GM18526 (cell line): ENCODE measurements around the gene CDC14A.

Experiments used
- POLR2A ChIP-seq: IDR thresholded peaks from 3 replicates; pipeline ENCODE4 v1.6.1; 2011; ENCODE audit not compliant: insufficient read length; ENCODE audit errors: extremely low read depth

The CDC14A gene

DNA sequence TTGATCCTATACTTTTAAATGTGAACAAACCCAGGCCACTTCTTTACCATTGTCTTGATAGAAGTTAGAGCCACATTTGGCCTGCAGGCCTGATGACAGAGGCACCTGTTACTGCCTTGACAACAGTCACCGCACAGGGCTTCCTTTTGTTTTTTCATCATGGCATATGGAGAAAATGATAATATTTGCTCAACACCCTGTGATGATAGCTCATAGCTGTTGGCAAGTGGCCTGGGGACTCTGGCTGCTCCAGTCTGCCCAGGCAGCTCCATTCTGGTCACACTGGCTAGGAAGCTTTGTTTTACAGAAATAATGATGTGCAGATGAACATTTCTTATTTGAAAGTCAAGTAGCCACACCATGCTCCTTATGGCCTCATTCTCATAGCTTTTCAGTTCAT, 96.1 kb downstream of the CDC14A start:
- no peak for TF ChIP-seq POLR2A

DNA sequence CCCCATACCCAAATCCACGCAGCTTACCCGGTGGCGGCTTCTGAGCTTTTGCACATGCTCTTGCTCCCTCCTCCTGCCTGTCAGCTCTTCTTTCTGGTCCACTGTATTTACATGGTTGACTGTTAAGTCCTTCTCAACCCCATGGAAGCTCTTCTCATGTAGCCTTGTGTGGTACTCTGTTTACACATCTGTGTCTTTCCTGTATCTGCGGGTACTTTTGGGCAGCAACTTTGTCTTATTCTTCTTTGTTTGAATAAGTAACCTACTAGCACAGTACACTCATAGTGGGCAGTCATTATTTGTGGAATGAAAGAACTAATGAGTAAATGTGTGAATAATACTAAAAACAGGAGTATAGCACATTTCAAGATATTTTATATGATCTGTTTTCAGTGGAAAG, 97.2 kb downstream of the CDC14A start:
- no peak for TF ChIP-seq POLR2A

DNA sequence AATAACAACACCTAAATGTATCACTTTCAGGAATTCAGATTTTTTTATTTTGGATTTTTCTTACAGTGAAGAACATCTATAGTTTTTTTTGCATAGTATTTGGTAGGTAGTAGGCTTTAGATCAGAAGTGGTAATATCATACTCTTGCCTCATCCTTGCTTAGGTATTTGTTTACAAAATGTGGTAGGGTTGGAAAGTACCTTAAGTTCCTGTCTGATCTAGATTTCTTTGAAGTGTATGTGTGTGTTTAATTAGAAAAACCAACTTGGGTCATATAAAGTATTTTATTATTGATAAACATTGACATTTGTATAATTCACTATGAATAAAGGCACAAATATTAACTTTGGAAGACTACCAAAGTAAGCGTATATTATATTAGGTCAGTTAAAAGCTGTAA, 100.3 kb downstream of the CDC14A start:
- no peak for TF ChIP-seq POLR2A

DNA sequence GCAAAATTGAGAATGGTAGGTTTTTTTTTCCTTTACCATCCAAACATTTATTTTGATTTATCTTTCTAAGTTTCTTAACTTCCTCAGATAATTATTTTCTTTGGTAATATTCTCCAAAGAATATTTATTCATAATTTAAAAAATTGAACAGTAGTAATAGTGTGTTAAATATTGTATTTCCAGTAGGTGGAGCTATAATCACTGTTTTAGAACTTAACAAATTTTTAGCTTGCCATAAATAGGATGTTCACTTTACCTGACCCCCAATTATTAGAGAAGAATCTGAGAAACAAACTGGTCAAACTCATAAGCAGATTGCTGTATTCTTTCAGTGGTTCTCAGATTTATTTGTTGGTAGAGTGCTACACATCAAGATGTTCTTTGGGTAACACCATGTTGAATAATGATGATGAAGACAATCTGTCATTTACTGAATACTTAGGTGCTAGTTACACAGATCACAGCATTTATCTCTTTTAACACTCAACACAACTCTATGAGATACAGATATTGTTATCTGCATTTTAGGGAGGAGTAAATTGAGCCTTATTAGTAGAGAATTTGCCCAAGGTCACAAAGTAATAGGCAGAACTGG, 103.3 kb downstream of the CDC14A start:
- TF ChIP-seq POLR2A, result no peak

DNA sequence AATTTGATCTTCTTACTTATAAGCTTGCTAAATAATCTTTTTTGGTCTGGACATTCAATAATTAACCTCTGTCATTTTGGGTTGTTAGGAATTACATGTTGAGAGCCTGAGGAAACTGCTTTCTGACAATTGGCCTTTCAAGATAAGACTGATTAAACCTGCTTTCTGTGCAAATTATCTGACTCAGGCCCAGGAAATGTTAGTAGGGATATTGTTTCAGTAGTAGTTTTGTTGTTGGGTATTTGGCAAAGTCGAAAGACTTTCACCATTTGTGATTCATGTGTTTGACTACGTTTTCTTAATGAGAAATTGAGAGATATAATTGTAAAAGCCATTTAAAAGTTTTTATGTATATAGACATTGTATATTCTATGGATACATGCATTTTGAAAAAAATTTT, 104.6 kb downstream of the CDC14A start:
- no peak for TF ChIP-seq POLR2A

DNA sequence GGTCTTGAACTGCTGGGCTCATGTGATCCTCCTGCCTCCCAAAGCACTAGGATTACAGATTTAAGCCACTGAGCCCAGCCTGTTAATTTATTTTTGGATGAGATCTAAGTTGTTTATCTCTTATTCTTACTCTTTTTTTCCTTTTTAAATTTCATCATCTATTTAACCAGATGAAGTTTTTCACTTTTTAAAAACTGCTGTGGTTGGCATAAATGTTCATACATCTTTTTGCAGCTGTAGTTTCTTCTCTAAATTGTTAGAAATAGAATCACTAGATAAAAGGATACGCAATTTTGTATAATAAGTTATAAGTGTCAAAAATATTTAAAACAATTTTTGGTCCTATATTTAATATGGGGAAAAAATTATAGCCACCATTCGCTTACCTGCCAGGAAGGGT, 105.4 kb downstream of the CDC14A start:
- no peak for TF ChIP-seq POLR2A

DNA sequence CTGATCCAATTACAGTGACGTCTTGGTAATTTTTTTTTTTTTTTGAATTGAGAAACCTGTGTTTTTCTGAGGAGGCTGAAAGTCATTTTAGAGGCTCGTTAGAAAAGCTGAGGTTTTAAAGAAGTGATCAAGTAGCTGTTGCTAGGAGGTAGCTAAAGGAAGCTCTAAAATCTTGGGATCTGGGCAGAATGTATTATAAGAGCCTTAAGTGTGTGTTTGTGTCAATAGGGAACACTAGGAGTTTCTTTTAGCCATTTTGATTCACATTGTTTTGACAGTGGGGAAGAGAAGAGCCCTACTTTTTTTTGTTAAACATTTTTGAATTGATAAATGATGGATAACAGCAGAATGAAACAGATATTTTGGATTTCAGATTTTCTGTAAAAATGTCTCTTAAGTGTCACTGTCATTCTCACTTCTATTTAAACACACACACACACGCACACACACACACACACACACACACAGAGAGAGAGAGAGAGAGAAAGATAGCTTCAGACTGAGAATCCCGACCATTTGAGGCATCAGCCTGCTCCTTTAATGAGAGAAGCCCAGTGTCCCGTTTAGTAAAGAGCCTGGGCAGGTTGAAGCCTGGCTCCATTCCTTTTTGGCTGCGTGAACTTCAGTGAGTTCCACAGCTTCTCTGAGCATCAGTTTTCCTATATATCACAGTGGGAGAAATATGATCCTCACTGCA, 106.5 kb downstream of the CDC14A start:
- TF ChIP-seq POLR2A, result no peak

DNA sequence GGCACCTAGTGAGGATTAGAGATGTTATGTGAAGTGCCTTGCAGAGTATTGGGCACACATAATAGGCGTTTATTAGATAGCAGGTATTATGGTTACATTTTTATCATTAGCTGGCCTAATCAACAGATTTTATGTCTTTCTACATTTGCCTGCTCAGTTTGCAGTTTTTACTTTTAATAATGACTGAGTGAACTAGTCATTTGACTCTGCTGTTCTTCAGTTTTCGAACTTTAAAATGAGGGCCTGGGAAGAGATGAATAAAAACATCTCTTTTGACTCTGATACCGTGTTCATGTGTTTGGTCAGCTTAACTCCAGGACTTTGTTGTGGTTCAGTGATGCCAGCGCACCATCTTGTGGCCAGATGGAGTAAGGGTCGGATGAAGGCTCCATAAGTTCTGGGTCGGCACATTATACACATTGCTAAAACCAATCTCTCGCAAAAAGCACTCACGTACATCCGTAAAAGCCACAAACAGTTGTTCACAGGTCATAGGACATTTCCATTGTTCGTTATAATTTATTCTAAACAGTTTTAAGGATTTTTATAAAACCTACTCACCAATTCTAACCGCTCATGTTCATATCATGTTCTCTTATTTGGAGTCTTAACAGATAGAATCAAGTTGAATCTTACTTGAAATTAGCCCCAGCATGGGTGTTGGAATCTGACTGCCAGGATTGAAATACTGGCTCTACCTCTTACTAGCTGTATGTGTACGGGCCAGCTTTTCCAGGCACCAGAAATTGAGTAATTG, 107.2 kb downstream of the CDC14A start:
- TF ChIP-seq POLR2A, result no peak

DNA sequence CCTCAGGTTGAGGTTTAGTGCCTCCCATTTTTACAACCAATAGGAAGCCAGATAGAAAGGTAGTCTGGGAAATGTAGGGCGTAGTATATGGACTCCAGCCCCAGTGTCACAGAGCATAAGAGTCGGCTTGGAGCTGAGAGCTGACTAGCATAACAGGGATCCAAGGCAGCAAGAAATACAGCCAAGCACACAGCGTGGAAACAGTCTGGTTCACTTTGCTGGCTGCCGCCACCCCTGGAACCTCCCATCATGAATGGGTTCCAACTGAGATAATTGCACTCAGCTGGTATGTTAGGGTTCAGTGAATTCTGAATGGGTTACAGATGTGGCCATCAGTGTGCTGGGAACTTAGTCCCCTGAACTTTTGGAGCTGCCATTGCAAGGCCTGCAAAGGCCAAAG, 108.9 kb downstream of the CDC14A start:
- TF ChIP-seq POLR2A, result no peak

DNA sequence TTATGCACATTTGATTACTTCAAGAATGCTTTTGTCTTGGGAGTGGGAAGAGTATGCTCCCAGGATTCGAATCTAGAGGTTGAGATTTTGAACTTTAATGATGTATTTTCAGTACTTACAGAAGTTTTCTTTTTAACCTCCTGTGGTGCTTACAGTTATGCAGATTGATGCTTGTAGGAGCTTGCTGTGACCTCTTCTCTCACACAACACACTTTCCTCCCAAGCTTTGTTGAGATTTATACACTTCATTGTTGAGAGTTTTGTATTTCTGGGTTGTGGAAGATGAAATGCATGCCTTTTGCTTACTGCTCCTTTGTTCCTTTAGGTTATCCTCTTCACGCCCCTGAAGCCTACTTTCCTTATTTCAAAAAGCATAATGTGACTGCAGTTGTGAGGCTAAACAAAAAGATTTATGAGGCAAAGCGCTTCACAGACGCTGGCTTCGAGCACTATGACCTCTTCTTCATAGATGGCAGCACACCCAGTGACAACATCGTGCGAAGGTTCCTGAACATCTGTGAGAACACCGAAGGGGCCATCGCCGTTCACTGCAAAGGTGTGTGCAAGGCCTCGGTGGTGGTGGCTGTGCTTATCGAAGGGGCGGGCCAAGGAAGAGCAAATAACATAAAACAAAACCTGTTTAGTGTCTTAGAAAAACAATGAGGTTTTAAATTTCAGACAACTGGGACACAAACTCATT, 110.2 kb downstream of the CDC14A start:
- no peak for TF ChIP-seq POLR2A

DNA sequence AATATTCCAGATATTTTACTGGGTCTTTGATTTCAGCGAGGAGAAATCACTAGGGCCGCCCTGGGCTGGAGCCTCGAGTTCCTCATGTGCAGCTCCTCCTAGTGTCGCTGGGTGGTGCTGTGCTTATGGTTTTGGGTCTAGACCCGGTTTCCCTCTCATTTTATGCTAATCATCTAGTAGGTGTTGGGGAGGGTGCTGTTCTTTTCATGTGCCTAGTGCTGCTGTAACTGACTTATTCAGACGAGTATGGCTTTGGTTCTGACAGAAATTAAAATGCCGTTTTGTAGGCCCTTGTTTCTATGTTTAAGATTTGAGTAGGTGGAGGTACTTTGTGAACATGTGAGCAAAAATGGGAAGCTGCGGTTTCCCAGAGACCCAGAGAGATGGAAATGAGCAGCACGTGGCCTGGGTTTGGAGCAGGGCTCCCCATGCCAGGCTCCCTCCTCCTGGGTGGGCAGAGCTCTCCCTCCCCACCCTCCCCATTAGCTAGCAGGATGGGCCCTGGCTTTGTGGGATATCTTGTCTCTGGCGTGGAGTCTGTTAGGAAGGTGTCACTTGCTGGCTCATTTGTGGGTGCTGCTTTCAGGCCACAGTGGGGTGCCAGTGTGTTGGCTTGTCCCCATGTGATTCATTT, 111.6 kb downstream of the CDC14A start:
- no peak for TF ChIP-seq POLR2A

DNA sequence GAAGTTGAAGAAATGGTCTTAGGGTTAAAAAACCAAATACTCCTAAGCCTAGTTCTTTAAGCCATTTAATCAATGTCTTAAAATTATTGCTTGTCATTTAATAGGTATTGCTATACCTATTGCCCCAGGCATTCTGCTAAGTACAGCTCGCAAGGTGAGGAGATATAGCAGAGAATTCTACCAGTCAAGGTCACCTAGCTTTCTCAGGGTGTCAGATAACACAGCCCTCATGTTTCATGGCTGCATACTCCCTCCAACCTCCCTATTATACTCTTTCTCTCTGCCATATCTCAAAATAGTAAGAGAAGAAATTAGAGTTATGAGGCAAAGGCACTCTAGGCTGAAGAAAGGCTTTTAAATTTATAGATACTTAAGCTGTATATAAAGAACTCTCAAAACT, 117.3 kb downstream of the CDC14A start:
- TF ChIP-seq POLR2A, result no peak

DNA sequence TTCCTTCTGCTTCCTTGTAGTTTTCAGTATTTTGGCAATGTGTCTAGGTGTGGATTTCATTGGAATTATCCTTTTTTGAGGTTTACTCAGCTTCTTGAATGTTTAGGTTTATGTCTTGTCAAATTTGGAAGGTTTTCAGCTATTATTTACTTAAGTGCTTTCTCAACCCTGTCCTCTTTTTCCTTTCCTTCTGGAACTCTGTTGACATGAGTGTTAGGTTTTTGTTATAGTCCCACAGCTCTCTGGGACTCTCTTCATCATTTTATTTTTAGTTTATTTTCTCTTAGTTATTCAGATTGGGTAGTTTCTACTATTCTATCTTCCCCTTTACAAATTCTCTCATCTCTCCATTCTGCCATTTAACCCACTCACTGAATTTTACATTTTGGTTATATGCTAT, 122.5 kb downstream of the CDC14A start:
- TF ChIP-seq POLR2A, result no peak

DNA sequence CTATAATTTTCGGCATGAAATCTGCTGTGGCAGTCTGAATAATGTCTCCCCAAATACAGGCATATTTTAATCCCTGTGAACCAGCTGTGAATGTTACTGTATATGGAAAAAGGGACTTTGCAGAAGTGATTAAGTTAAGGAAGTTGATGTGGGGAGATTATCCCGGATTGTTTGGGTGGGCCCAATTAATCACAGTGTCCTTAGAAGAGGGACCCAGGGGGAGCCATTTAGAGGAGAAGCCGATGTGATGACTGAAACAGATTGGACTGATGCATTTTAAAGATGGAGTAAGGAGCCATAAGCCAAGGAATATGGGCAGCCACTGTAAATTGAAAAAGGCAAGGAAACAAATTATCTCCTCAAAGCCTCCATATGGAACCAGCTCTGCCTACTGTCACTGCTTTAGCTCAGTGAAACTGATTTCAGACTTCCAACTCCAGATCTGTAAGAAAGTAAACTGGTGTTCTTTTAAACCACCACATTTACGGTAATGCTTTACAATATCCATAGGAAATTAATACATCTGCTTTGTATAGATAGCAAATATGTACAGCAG, 124.5 kb downstream of the CDC14A start:
- TF ChIP-seq POLR2A, result no peak

DNA sequence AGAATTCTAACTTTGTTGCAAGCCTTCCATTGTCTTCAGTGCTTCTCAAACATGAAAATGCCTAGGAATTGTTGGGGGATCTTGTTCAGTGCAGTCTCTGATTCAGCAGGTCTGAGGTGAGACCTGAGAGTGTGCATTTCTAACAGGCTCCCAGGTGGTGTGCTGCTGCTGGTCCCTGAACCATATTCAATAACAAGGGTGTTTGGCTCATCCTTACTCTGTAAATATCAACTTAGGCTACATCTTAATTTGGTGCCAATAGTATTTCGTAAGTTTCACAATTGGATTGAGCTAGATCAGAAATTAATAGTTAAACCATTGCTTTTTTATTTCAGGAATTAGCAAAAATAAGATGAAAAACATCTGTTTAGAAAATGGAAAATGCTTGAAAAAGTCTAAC, 126.5 kb downstream of the CDC14A start:
- TF ChIP-seq POLR2A, result no peak
